ENCODE results near the gene SAMD14.
A peak's percentile ranks its signal among the peaks of the same experiment; 100 is the strongest.

SAMD14 gene

DNA sequence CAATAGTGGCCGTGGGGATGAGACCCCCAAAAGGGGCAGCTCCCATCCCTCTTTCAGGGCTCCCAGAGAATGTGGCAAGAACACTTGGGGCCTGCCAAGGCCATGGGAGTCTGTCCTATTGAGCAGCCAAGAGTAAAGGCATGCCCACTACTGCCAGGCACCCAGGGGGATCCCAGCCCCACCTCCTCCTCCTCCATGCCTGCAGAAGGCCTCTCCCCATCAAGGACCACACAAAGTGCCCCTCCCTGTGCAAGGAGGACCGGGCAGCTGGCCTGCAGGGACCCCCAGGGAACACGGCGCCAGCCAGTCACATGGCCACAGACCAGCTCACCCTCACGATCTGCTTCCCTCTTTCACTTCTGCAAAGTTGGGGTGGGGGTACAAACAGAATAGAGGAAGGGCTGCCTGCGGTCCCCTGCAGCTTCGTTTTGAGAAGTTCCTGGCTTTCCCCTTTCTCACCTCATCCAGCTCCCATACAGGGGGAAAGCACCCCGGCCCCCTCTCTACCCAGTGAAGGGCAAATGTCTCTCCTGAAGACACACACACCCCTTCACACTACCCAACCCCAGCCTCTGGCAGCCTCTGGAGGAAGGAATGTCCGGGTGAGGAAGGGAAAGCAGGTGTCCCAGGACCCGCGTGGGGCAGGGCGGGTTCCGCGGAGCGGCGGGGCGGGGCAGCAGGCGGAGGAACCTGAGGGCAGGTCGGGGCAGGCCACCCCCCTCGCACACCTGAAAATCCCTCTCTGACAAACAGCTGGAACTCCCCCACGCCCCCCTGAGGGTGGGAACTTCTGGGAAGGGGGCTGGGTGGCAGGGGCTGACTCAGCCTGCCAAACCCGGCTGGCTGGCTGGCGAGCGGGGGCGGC, 18.5 kb upstream of the SAMD14 start:
- DNase-seq (ENCODE audit: low read depth), result peak; percentile 62

- no peak for DNase-seq (ENCODE audit: low read depth)
These were observed 17.9 kb upstream of the SAMD14 start for GRCh38 chr17:50147841-50148225.

DNA sequence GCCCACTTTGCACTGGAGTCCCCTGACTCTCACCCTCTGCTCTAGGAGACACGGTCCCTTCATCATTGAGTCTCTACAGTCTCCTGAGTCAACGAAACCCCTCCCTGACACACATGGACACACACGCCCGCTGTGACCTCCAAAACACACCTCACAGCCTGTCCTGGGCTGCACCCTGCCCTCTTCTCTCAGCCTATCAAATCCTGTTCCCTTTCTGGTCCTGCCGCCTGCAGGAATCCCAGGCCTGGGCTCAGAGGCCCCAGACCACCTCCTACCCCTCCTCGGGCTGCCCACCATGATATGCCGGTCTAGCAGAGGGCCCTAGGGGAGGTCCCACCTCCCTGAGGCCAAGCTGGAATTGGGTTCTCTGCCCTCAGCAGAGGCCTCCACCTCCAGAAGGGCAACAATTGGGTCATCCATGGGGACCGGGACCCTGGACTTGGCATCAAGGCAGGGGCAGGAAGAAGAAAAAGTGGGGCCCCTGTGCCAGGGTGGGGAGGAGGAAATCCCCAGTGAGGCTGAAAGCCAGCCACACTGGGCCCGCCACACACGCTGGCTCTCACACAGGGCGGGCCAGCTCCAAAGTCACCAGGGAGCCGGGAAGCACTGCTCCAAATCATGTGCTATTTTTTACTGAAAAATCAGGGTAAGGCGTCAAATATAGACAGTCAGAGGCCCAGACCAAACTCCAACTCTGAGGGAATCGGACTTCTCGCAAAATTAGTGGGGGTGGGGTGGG, 17.1 kb upstream of the SAMD14 start:
- no peak for DNase-seq (ENCODE audit: low read depth)

DNA sequence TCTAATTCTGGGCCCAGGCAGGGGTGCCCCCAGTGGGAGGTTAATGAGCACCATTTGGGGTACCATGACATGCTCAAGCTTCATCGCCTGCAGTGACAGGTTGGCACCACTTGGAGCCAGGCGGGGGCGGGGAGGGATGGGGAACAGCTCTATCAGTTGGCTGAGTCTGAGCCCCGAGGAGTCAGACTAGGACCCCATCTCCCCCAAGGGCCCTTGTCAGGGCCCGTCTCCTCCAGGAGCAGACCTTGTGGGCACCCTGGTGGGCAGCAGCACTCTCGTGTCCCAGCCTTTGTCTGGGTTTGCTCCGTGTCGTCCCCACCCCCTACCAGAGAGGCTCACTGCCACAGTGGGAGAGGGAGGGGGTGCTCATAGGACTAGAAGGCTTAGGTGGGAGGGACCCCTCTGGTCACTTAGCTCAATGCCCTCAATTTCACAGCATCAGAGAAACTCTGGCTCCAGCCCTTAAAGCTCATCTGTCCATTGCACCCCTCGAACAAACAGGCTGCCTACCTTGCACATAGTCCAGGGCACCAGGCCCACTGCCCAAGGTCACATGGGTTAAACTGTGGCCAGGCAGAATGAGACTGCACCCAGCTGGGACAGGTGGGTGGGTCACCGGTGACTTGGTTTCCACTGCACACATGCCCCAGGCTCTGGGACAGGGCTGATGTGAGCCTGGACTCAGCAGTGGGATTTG, 16.4 kb upstream of the SAMD14 start:
- no peak for DNase-seq (ENCODE audit: low read depth)

GRCh38 chr17:50145532-50146229, 15.7 kb upstream of the SAMD14 start:
- no peak for DNase-seq (ENCODE audit: low read depth)

GRCh38 chr17:50144845-50145531, 15.0 kb upstream of the SAMD14 start:
- no peak for DNase-seq (ENCODE audit: low read depth)

DNA sequence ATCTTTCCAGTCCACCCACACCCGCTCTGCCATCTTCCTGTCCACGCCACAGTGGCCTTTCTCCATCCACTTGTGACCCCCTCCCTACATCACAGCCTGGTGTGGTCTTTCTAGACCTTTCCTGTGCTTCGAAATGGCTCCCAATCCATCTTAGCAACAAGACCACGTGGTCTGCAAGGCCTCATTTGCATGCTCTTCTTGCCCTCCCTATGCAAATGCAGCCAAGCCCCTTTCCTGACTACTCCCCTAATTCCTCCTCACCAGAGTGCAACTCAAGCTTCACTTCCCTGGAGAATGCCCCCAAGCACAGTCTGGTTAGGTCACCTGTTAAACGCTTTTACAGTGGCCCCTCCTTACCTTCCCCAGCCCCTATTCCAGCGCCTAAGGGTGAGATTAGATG, 14.4 kb upstream of the SAMD14 start:
- no peak for DNase-seq (ENCODE audit: low read depth)

- DNase-seq (ENCODE audit: low read depth), result no peak
These were observed 13.7 kb upstream of the SAMD14 start for GRCh38 chr17:50143461-50144176.

GRCh38 chr17:50141745-50142110, 11.8 kb upstream of the SAMD14 start:
- no peak for DNase-seq (ENCODE audit: low read depth)

DNA sequence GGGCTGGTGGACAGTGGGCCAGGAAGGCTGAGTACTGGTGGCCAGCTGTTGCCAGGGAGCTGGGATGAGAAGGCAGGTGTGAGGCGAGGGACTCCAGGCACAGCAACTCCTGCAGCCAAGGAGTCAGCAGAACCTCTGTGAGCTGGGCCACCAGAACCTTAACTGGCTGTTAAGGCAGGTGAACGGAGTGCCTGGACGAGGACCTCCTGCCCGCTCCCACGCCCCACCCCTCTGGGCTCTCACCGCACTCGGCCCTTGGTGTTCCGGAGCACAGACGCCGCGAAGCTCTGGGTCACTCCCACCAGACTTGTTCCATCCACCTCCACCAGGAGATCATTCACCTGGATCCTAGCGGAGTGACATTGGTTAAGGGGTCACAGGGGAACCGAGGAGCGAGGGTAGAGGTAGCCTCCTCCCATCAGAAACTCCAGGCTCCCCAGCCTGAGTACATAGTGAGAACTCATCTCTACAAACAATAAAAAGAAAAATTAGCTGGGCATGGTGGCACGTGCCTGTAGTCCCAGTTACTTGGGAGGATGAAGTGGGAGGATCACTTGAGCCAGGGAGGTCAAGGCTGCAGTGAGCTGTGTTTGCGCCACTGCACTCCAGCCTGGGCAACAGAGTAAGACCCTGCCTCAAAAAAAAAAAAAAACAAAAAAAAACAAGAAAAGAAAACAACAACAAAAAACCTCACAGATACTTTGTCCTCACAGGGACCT, 11.2 kb upstream of the SAMD14 start:
- no peak for DNase-seq (ENCODE audit: low read depth)

DNA sequence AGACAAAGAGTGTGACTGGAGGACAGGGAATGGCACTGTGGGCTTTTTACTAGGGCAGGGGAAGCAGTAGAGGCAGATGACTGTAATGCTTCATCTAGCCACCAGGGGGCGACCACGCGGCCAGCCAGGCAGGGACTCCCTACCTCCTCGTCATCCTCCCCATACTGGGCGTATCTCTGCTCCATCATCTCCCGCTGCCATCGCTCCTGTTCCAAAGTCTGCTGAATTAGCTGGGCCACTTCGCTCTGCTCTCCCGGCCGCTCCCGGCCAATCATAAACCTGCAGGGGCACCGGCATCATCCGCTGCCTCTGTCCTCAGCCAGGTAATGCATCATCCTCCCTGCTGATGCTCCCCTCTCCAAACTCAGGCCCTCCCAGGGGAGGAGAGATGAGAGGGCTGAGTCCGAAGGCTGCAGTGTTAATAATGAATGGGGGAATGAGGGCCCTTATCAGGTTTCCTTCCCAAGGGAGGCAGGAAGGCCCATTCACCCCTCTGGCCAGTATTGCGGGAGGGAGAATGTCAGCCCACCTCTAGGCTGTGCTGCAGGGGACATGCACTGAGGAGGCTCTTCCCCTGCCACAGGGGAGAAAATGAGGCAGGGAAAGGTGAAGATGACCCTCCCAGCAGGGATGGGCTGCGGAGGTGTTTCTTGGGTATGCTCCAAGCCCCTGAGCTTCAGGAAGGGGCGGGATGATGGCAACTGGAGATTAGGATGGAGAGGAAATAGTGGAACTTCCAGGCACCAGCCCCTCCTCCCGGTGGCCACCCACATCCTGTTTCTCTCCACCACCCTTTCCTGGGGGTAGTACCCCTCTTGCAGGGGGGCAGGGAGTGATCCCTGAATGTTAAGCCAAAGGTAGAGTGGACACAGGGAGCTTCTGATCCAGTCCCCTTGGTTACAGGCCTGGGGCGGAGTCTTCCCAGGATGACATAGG, 10.3 kb upstream of the SAMD14 start:
- peak; percentile 72 for DNase-seq (ENCODE audit: low read depth)

- DNase-seq (ENCODE audit: low read depth), result no peak
These were observed 9.3 kb upstream of the SAMD14 start for GRCh38 chr17:50139185-50139783.

- DNase-seq (ENCODE audit: low read depth), result no peak
These were observed 7.1 kb upstream of the SAMD14 start for GRCh38 chr17:50137042-50137441.

DNA sequence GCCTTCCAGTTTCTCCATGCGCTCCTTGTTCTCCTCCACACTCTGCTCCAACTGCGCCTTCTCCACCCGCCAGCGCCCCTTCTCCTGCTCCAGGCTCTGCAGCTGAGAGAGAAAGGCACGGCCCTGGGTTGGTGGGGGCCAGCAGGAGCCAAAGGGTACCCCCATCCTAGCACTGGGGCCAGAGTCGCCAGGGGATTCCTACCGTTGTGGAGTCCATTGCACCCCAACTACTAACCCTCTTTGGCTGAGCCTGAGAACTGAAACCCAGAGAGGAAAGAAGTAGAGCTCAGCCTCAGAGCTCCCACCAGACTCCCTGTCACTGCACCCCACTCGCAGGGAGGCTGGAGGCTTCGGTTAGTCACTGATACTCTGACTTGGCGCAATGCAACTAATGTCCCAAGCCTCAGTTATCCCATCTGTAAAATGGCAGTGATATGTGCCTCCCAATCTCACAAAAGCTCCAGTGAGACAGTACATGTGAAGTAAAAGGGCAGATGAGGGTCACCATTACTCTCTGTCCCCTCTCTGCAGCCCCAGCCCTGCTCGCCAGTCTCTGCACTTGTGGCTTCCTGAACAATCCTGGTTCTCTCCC, 6.2 kb upstream of the SAMD14 start:
- DNase-seq (ENCODE audit: low read depth), result no peak

- no peak for DNase-seq (ENCODE audit: low read depth)
These were observed 5.5 kb upstream of the SAMD14 start for GRCh38 chr17:50135316-50136095.

DNA sequence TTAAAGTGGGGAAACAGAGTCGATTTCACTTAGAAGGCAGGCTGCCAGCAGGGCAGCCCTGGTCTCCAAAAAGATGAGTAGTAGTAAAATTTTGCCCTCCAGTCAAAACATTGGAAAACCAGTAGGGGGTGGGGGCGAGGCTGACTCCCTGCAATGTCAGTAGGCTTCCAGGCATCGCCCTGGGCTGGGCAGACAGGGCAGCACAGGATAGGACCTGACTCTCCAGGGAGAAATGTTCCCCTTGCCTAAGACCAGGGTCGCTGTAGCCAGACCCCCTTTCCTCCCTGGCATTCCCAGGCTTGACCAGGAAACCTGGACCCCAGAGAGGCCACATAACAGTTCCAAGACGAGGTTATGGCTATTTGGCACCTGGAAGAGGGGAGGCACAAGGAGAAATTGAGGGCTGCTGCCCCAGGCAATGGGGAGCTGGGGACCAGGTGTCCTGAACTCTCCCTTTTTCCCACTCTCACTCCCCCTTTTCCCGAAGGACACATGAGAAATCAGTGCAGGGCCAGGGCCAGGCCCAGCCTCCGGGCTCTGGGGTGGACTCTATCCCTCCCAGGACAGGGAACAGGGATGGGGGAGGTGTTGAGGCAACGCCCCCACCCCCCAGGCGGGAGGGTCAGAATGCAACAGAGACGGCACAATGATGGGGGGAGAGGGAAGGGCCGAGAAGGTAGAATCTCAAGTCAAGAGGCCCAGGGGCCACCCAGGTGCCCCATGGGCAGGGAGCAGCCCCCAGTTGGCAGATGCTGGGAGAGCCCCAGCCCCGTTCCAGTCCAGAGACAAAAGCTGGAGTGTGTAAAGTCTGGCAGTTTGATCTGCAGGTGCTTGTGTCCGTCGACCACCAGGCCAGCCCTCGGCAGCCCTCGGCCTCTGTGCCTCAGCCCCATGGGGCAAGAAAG, 4.5 kb upstream of the SAMD14 start:
- no peak for DNase-seq (ENCODE audit: low read depth)

GRCh38 chr17:50133769-50134099, 3.8 kb upstream of the SAMD14 start:
- no peak for DNase-seq (ENCODE audit: low read depth)
